HepG2 (cell line): ENCODE data around the gene FGGY. TPM values are rescaled to one million over a fixed set of nuclear protein-coding genes. Genes with fewer than 3 reads are reported as not detected.

Source experiments
- ATAC-seq: fragments of 200-7000 bp; cut with Tn5 transposase; 3 replicates; pipeline ENCODE4 v1.9.1; 2020; ENCODE audit warnings: mild to moderate bottlenecking, moderate library complexity
- BruUV-seq: library from RNA; stranded (reverse); fragments of 400-500 nt; replicated peaks from 2 replicates; lab custom pipeline; 2021; lab: Mats Ljungman, UMichigan
- CTCF ChIA-PET: fragments of 300-600 bp; formaldehyde crosslinking; extraction: SDS; loops from one replicate; lab custom pipeline; 2021; ENCODE audit warnings: low total read pairs, inconsistent platforms, low intra/inter-chr PET ratio; lab: Yijun Ruan, JAX
- POLR2A ChIA-PET: fragments of 350-600 bp; sonication (Branson Sonifier 250); formaldehyde crosslinking; loops from one replicate; lab custom pipeline; 2020; ENCODE audit warnings: antibody characterized with exemption, inconsistent platforms; lab: Yijun Ruan, JAX
- DNase-seq: peaks from one replicate; pipeline ENCODE4 v3.0.0-alpha.2; 2015; ENCODE audit warnings: low spot score
- FAIRE-seq: peaks from 3 replicates; lab custom pipeline; 2011; peaks lifted over from hg19 to GRCh38; lab: Jason Lieb, UNC
- H2AFZ ChIP-seq: one replicate; pipeline ENCODE4 v1.6.1; 2011; ENCODE audit warnings: low read length, inconsistent platforms
- H3K27ac ChIP-seq: fragments of 300-600 bp; 3 replicates; pipeline ENCODE4 v1.8.0; 2011; ENCODE audit warnings: mixed run types, mild to moderate bottlenecking, mixed read lengths, low read length, inconsistent platforms; ENCODE audit not compliant: insufficient read depth; ENCODE audit errors: extremely low read length
- H3K27me3 ChIP-seq, 2 experiments: fragments of 200-600 bp in 1 of 2; 2 replicates in 1 of 2; 3 replicates in 1 of 2; pipeline versions ENCODE4 v1.6.0 to v1.8.0; 2011; ENCODE audit warnings: low read length in 2 of 2, mild to moderate bottlenecking in 2 of 2, moderate library complexity in 2 of 2, inconsistent platforms in 1 of 2; ENCODE audit not compliant: insufficient read depth in 2 of 2, control insufficient read depth in 1 of 2
- H3K36me3 ChIP-seq, 2 experiments: fragments of 200-600 bp in 1 of 2; replicated peaks in 1 of 2; 2 replicates in 1 of 2; 3 replicates in 1 of 2; pipeline versions ENCODE4 v1.5.1 to v1.8.0; 2011; ENCODE audit warnings: low read length in 2 of 2, inconsistent platforms in 1 of 2; ENCODE audit not compliant: insufficient read depth in 2 of 2, control insufficient read depth in 1 of 2
- H3K4me1 ChIP-seq: 2 replicates; pipeline ENCODE4 v1.5.1; 2012; ENCODE audit warnings: low read length, inconsistent platforms; ENCODE audit not compliant: insufficient read depth
- H3K4me2 ChIP-seq: 2 replicates; pipeline ENCODE4 v1.6.0; 2011; ENCODE audit warnings: low read depth, low read length, inconsistent platforms
- H3K4me3 ChIP-seq, 3 experiments: fragments of 200-600 bp in 1 of 3; sonication (generic), shearing (Covaris generic) in 1 of 3; replicated peaks in 1 of 3; 2 replicates each; pipeline ENCODE4 v1.5.1; 2011 to 2016; ENCODE audit warnings: low read length in 3 of 3, inconsistent platforms in 2 of 3, low read depth in 2 of 3, mild to moderate bottlenecking in 2 of 3, control low read depth in 1 of 3, mixed read lengths in 1 of 3; ENCODE audit not compliant: insufficient read depth in 1 of 3
- H3K79me2 ChIP-seq: one replicate; pipeline ENCODE4 v1.6.1; 2011; ENCODE audit warnings: low read length, inconsistent platforms; ENCODE audit not compliant: insufficient read depth
- H3K9ac ChIP-seq: 2 replicates; pipeline ENCODE4 v1.6.0; 2011; ENCODE audit warnings: mild to moderate bottlenecking, low read depth, low read length, inconsistent platforms; ENCODE audit not compliant: insufficient read depth
- H3K9me3 ChIP-seq: 2 replicates; pipeline ENCODE4 v1.5.1; 2012; ENCODE audit warnings: mild to moderate bottlenecking, low read length
- H4K20me1 ChIP-seq: 2 replicates; pipeline ENCODE4 v1.6.0; 2011; ENCODE audit warnings: inconsistent platforms, mild to moderate bottlenecking, low read length, moderate library complexity; ENCODE audit not compliant: insufficient read depth
- ATF1 ChIP-seq: IDR thresholded peaks from 2 replicates; pipeline ENCODE4 v1.6.1; 2016; ENCODE audit warnings: mild to moderate bottlenecking, control low read depth
- CBX1 ChIP-seq: IDR thresholded peaks from one replicate; pipeline ENCODE4 v1.6.1; 2016; ENCODE audit warnings: antibody characterized with exemption, low read depth
- HIVEP1 ChIP-seq: sonication (generic); formaldehyde crosslinking; IDR thresholded peaks from 2 replicates; pipeline ENCODE4 v1.4.0; 2020; ENCODE audit warnings: mild to moderate bottlenecking, missing genetic modification reagents
- HNF4A ChIP-seq: sonication (generic); formaldehyde crosslinking; IDR thresholded peaks from 2 replicates; pipeline ENCODE4 v1.4.0; 2020; ENCODE audit warnings: missing genetic modification reagents
- KDM1A ChIP-seq: IDR thresholded peaks from 2 replicates; pipeline ENCODE4 v1.6.1; 2016; ENCODE audit warnings: missing compliant biosample characterization
- KLF9 ChIP-seq: IDR thresholded peaks from 2 replicates; pipeline ENCODE4 v1.6.1; 2016; ENCODE audit warnings: low read depth
- PTBP1 ChIP-seq: fragments of 200-400 bp; formaldehyde crosslinking; IDR thresholded peaks from 2 replicates; pipeline ENCODE4 v1.6.1; 2018; ENCODE audit warnings: low read length, low read depth; ENCODE audit not compliant: poor library complexity, severe bottlenecking
- SOX13 ChIP-seq, 3 experiments: fragments of 450-650 bp in 1 of 3; sonication (generic) in 1 of 3; formaldehyde crosslinking in 1 of 3; IDR thresholded peaks in 2 of 3; conservative IDR thresholded peaks in 1 of 3; 2 replicates each; pipeline versions ENCODE4 v1.5.0 to v1.6.1; 2016 to 2020; ENCODE audit warnings: antibody characterized with exemption in 1 of 3, mild to moderate bottlenecking in 1 of 3, missing compliant biosample characterization in 1 of 3, missing genetic modification reagents in 1 of 3, moderate library complexity in 1 of 3
- SP1 ChIP-seq, 2 experiments: fragments of 450-650 bp in 1 of 2; sonication (generic) in 1 of 2; formaldehyde crosslinking in 1 of 2; IDR thresholded peaks; 2 replicates each; pipeline versions ENCODE4 v1.4.0 to v1.6.1; 2016 to 2020; ENCODE audit warnings: missing genetic modification reagents in 1 of 2
- STAG1 ChIP-seq: sonication (generic); formaldehyde crosslinking; IDR thresholded peaks from 2 replicates; pipeline ENCODE4 v1.4.0; 2020; ENCODE audit warnings: missing genetic modification reagents
- ZMYM4 ChIP-seq: sonication (generic); formaldehyde crosslinking; IDR thresholded peaks from 2 replicates; pipeline ENCODE4 v1.8.1; 2023; ENCODE audit warnings: mild to moderate bottlenecking, missing genetic modification reagents
- ZNF136 ChIP-seq: sonication (generic); formaldehyde crosslinking; IDR thresholded peaks from 2 replicates; pipeline ENCODE4 v1.8.1; 2022; ENCODE audit warnings: low read depth, mild to moderate bottlenecking, moderate library complexity, missing genetic modification reagents
- ZZZ3 ChIP-seq: sonication (generic); formaldehyde crosslinking; IDR thresholded peaks from 2 replicates; pipeline ENCODE4 v1.4.0; 2020; ENCODE audit warnings: missing genetic modification reagents, mild to moderate bottlenecking, borderline replicate concordance
- whole genome bisulfite sequencing: methylation state at CpG from one replicate; pipeline ENCODE4 v1.1.6; 2017; ENCODE audit warnings: low lambda C conversion rate; 5-methylcytosine and 5-hydroxymethylcytosine counted together
- in situ Hi-C: cut with HindIII; loops from 2 replicates; pipeline ENCODE4 v1.10.0; 2017; ENCODE audit warnings: low pct_unique_long_range_greater_than_20kb; ENCODE audit not compliant: extremely low pct_ligation_motif_present
- intact Hi-C: fragments of 100-400 bp; cut with micrococcal nuclease; formaldehyde crosslinking; loops from one replicate; pipeline ENCODE4 v1.10.0; 2022; ENCODE audit not compliant: unreplicated experiment
- polyA plus RNA-seq, 8 experiments: library from polyadenylated mRNA; depleted of rRNA in 3 of 8; stranded (reverse) in 7 of 8; unstranded in 1 of 8; fragments of >200 nt; fragmentation: Illumina TruSeq in 4 of 8; extraction: Trizol in 4 of 8; gene quantifications; 2 replicates each; pipeline versions ENCODE4 v1.2.1 to v1.2.3, GENCODE V29; 2011 to 2016; ENCODE audit warnings: low read depth in 4 of 8, missing spikeins in 1 of 8, mixed read lengths in 1 of 8; ENCODE audit not compliant: insufficient read depth in 1 of 8
- total RNA-seq, 5 experiments: library from RNA; depleted of rRNA; stranded (reverse); fragments of >200 nt; fragmentation: Illumina TruSeq; extraction: Trizol; gene quantifications; 2 replicates each; pipeline ENCODE4 v1.2.3, GENCODE V29; 2016; ENCODE audit warnings: low read depth in 1 of 5
- TF ChIP-seq, protein P1 (sequence below): sonication (generic); formaldehyde crosslinking; IDR thresholded peaks from 2 replicates; pipeline ENCODE4 v1.5.0; 2020; ENCODE audit warnings: mild to moderate bottlenecking, missing genetic modification reagents, borderline replicate concordance
- TF ChIP-seq, protein P2 (sequence below): sonication (generic); formaldehyde crosslinking; IDR thresholded peaks from 2 replicates; pipeline ENCODE4 v1.4.0; 2020; ENCODE audit warnings: missing genetic modification reagents

Gene FGGY
- total and polyA plus RNA-seq, 2 of the 13 experiments (the other 11 are each of a cell fraction or from before 2014, with no cell fraction given): 15.7 to 27.5 TPM

- Histone ChIP-seq H3K27me3 (no peaks in the 10 kb centered on the region), H3K79me2 (no peaks in the 10 kb centered on the region), H3K4me2 (no peak overlapping the region), H3K9ac (no peak overlapping the region), H4K20me1 (no peaks in the 10 kb centered on the region), H2AFZ (no peak overlapping the region), H3K4me3 (no peak overlapping the region), H3K4me1 (peaks cover 31% of the 10 kb centered on the region), H3K36me3 (no peaks in the 10 kb centered on the region), H3K9me3 (no peaks in the 10 kb centered on the region), H3K27ac (no peak overlapping the region)
- WGBS: 93% methylated on average over 7 of the region's 7 CpGs
- CTCF ChIA-PET: no interaction called here
- no TSS peak for BruUV-seq
- FAIRE-seq (no peak), ATAC-seq (no peak), DNase-seq (no peak)
- POLR2A ChIA-PET: no interaction called here
- intact Hi-C loops (no loop called here), in situ Hi-C loops (no loop called here)
- TF ChIP-seq SP1 (IDR thresholded peaks at IDR 0.05) (no peak), SP1 (CRISPR knock-in tag; IDR thresholded peaks at IDR 0.05) (no peak), HNF4A (CRISPR knock-in tag) (no peak), HIVEP1 (CRISPR knock-in tag) (no peak), PTBP1 (no peak), CBX1 (no peak), KDM1A (CRISPR knock-in tag) (no peak), ATF1 (no peak), KLF9 (CRISPR knock-in tag) (no peak), STAG1 (CRISPR knock-in tag) (no peak), ZZZ3 (CRISPR knock-in tag) (no peak), SOX13 (IDR thresholded peaks at IDR 0.05) (no peak), SOX13 (CRISPR knock-in tag; conservative IDR thresholded peaks at IDR 0.05 in 1 of 2, IDR thresholded peaks at IDR 0.05 in 1 of 2) (no peak), ZMYM4 (CRISPR knock-in tag) (no peak), ZNF136 (CRISPR knock-in tag) (no peak)
- TF ChIP-seq, protein P1, sequence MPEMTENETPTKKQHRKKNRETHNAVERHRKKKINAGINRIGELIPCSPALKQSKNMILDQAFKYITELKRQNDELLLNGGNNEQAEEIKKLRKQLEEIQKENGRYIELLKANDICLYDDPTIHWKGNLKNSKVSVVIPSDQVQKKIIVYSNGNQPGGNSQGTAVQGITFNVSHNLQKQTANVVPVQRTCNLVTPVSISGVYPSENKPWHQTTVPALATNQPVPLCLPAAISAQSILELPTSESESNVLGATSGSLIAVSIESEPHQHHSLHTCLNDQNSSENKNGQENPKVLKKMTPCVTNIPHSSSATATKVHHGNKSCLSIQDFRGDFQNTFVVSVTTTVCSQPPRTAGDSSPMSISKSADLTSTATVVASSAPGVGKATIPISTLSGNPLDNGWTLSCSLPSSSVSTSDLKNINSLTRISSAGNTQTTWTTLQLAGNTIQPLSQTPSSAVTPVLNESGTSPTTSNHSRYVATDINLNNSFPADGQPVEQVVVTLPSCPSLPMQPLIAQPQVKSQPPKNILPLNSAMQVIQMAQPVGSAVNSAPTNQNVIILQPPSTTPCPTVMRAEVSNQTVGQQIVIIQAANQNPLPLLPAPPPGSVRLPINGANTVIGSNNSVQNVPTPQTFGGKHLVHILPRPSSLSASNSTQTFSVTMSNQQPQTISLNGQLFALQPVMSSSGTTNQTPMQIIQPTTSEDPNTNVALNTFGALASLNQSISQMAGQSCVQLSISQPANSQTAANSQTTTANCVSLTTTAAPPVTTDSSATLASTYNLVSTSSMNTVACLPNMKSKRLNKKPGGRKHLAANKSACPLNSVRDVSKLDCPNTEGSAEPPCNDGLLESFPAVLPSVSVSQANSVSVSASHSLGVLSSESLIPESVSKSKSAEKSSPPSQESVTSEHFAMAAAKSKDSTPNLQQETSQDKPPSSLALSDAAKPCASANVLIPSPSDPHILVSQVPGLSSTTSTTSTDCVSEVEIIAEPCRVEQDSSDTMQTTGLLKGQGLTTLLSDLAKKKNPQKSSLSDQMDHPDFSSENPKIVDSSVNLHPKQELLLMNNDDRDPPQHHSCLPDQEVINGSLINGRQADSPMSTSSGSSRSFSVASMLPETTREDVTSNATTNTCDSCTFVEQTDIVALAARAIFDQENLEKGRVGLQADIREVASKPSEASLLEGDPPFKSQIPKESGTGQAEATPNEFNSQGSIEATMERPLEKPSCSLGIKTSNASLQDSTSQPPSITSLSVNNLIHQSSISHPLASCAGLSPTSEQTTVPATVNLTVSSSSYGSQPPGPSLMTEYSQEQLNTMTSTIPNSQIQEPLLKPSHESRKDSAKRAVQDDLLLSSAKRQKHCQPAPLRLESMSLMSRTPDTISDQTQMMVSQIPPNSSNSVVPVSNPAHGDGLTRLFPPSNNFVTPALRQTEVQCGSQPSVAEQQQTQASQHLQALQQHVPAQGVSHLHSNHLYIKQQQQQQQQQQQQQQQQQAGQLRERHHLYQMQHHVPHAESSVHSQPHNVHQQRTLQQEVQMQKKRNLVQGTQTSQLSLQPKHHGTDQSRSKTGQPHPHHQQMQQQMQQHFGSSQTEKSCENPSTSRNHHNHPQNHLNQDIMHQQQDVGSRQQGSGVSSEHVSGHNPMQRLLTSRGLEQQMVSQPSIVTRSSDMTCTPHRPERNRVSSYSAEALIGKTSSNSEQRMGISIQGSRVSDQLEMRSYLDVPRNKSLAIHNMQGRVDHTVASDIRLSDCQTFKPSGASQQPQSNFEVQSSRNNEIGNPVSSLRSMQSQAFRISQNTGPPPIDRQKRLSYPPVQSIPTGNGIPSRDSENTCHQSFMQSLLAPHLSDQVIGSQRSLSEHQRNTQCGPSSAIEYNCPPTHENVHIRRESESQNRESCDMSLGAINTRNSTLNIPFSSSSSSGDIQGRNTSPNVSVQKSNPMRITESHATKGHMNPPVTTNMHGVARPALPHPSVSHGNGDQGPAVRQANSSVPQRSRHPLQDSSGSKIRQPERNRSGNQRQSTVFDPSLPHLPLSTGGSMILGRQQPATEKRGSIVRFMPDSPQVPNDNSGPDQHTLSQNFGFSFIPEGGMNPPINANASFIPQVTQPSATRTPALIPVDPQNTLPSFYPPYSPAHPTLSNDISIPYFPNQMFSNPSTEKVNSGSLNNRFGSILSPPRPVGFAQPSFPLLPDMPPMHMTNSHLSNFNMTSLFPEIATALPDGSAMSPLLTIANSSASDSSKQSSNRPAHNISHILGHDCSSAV: no peak
- TF ChIP-seq, protein P2, sequence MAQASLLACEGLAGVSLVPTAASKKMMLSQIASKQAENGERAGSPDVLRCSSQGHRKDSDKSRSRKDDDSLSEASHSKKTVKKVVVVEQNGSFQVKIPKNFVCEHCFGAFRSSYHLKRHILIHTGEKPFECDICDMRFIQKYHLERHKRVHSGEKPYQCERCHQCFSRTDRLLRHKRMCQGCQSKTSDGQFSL (CRISPR knock-in tag): no peak
These were observed 94.6 kb downstream of the FGGY start for GRCh38 chr1:59391212-59392179.
